Stimulated activated naive B cell treated with anti-CD40 and anti-IgM and Interleukin-4, amounts not matched to agents 10 μg/mL and 1 μg/mL and 100 μg/mL, for 72 hours (primary cell): ENCODE results near the gene WWP2.
"Not testable (repeated sequence)": the region's sequence is repeated elsewhere in the genome, so short reads cannot be mapped to it uniquely, and the experiment has no call there.

Experiments
- ATAC-seq, 2 donors: fragments of 150-1000 bp; cut with Tn5 transposase; replicated peaks; 2 replicates each; pipeline ENCODE4 v1.10.0; 2021; ENCODE audit warnings: moderate library complexity in 1 of 2
- DNase-seq: peaks from one replicate; pipeline ENCODE4 v3.0.0; 2021
- H3K27ac Mint-ChIP-seq: one replicate; pipeline ENCODE4 v1.8.0; 2022; ENCODE audit warnings: mild to moderate bottlenecking, mixed read lengths
- H3K27me3 Mint-ChIP-seq, 2 donors: one replicate each; pipeline ENCODE4 v1.8.0; 2022; ENCODE audit warnings: mixed read lengths in 2 of 2
- H3K36me3 Mint-ChIP-seq, 2 donors: one replicate each; pipeline ENCODE4 v1.8.0; 2022; ENCODE audit warnings: mixed read lengths in 2 of 2, mild to moderate bottlenecking in 1 of 2
- H3K4me1 Mint-ChIP-seq, 2 donors: one replicate each; pipeline ENCODE4 v1.8.0; 2022; ENCODE audit warnings: mixed read lengths in 2 of 2, mild to moderate bottlenecking in 1 of 2
- H3K4me3 Mint-ChIP-seq, 2 donors: one replicate each; pipeline ENCODE4 v1.8.0; 2022; ENCODE audit warnings: mild to moderate bottlenecking in 2 of 2, mixed read lengths in 2 of 2, moderate library complexity in 1 of 2
- H3K9me3 Mint-ChIP-seq, 2 donors: one replicate each; pipeline ENCODE4 v1.8.0; 2022; ENCODE audit warnings: mixed read lengths in 2 of 2, mild to moderate bottlenecking in 1 of 2

Gene WWP2

GRCh38 chr16:69794486-69794885 lies 32.4 kb downstream of the WWP2 start:
- ATAC-seq (no peak), DNase-seq (no peak)
- Mint-ChIP-seq H3K27ac (peak overlapping the region; percentile 70), H3K4me1 (peaks cover 6 to 14% of the 10 kb centered on the region in 2 donors), H3K9me3 (no peaks in the 10 kb centered on the region), H3K27me3 (no peaks in the 10 kb centered on the region), H3K36me3 (peaks cover 20 to 25% of the 10 kb centered on the region in 2 donors), H3K4me3 (no peak overlapping the region)

- no peak overlapping the region for H3K27ac Mint-ChIP-seq
- H3K27me3 Mint-ChIP-seq, result no peaks in the 10 kb centered on the region
- no peak overlapping the region for H3K4me3 Mint-ChIP-seq
- peaks cover 25 to 27% of the 10 kb centered on the region in 2 donors for H3K36me3 Mint-ChIP-seq
- peak; percentile 58 to 72 for ATAC-seq
- no peak for DNase-seq
- H3K4me1 Mint-ChIP-seq, result peaks cover 6 to 14% of the 10 kb centered on the region in 2 donors
- no peaks in the 10 kb centered on the region for H3K9me3 Mint-ChIP-seq
Measured at GRCh38 chr16:69796285-69797118, 34.4 kb downstream of the WWP2 start.

GRCh38 chr16:69798466-69798865 lies 36.3 kb downstream of the WWP2 start:
- ATAC-seq, result no peak
- Mint-ChIP-seq H3K4me3 (no peak overlapping the region), H3K9me3 (no peaks in the 10 kb centered on the region), H3K36me3 (peaks cover 25 to 30% of the 10 kb centered on the region in 2 donors), H3K4me1 (peaks cover 3 to 14% of the 10 kb centered on the region in 2 donors), H3K27me3 (no peaks in the 10 kb centered on the region), H3K27ac (no peak overlapping the region)
- DNase-seq, result no peak

GRCh38 chr16:69799611-69800031 lies 37.5 kb downstream of the WWP2 start:
- ATAC-seq (no peak), DNase-seq (no peak)
- H3K27ac Mint-ChIP-seq, result no peak overlapping the region
- no peaks in the 10 kb centered on the region for H3K9me3 Mint-ChIP-seq
- H3K4me3 Mint-ChIP-seq, result no peak overlapping the region
- peaks cover 26 to 34% of the 10 kb centered on the region in 2 donors for H3K36me3 Mint-ChIP-seq
- H3K27me3 Mint-ChIP-seq, result no peaks in the 10 kb centered on the region
- peaks cover 2 to 11% of the 10 kb centered on the region in 2 donors for H3K4me1 Mint-ChIP-seq

- Mint-ChIP-seq H3K36me3 (peaks cover 26 to 41% of the 10 kb centered on the region in 2 donors), H3K4me3 (no peak overlapping the region), H3K9me3 (no peaks in the 10 kb centered on the region), H3K4me1 (peaks cover 0 to under 1% of the 10 kb centered on the region in 2 donors), H3K27ac (no peak overlapping the region), H3K27me3 (no peaks in the 10 kb centered on the region)
- DNase-seq (no peak), ATAC-seq (no peak)
Measured at GRCh38 chr16:69804297-69804696, 42.2 kb downstream of the WWP2 start.

GRCh38 chr16:69806776-69807175 lies 44.6 kb downstream of the WWP2 start:
- H3K9me3 Mint-ChIP-seq, ATAC-seq, H3K27ac Mint-ChIP-seq, H3K4me3 Mint-ChIP-seq, H3K27me3 Mint-ChIP-seq, DNase-seq, H3K4me1 Mint-ChIP-seq: not testable (repeated sequence)
- H3K36me3 Mint-ChIP-seq, result peaks cover 31 to 47% of the 10 kb centered on the region in 2 donors

GRCh38 chr16:69812688-69813014 lies 50.5 kb downstream of the WWP2 start:
- Mint-ChIP-seq H3K4me3 (no peak overlapping the region), H3K27me3 (no peaks in the 10 kb centered on the region), H3K4me1 (peaks cover 6 to 9% of the 10 kb centered on the region in 2 donors), H3K36me3 (peaks cover 36 to 41% of the 10 kb centered on the region in 2 donors), H3K27ac (no peak overlapping the region), H3K9me3 (no peaks in the 10 kb centered on the region)
- DNase-seq (no peak), ATAC-seq (no peak)

GRCh38 chr16:69814078-69814477 lies 51.9 kb downstream of the WWP2 start:
- DNase-seq (no peak), ATAC-seq (no peak)
- Mint-ChIP-seq H3K4me3 (no peak overlapping the region), H3K4me1 (peaks cover 6 to 9% of the 10 kb centered on the region in 2 donors), H3K27me3 (no peaks in the 10 kb centered on the region), H3K27ac (no peak overlapping the region), H3K9me3 (peaks cover 0 to 2% of the 10 kb centered on the region in 2 donors), H3K36me3 (peaks cover 43 to 47% of the 10 kb centered on the region in 2 donors)

GRCh38 chr16:69814561-69814960 lies 52.4 kb downstream of the WWP2 start:
- H3K4me1 Mint-ChIP-seq, result peaks cover 4 to 6% of the 10 kb centered on the region in 2 donors
- H3K27me3 Mint-ChIP-seq, result no peaks in the 10 kb centered on the region
- no peak overlapping the region for H3K4me3 Mint-ChIP-seq
- ATAC-seq (no peak), DNase-seq (no peak)
- no peak overlapping the region for H3K27ac Mint-ChIP-seq
- peaks cover 0 to 2% of the 10 kb centered on the region in 2 donors for H3K9me3 Mint-ChIP-seq
- H3K36me3 Mint-ChIP-seq, result peaks cover 43 to 48% of the 10 kb centered on the region in 2 donors

GRCh38 chr16:69815216-69815883 lies 53.2 kb downstream of the WWP2 start:
- peaks cover 38 to 42% of the 10 kb centered on the region in 2 donors for H3K36me3 Mint-ChIP-seq
- not testable (repeated sequence) for H3K9me3 Mint-ChIP-seq, DNase-seq, ATAC-seq, H3K4me3 Mint-ChIP-seq, H3K4me1 Mint-ChIP-seq, H3K27me3 Mint-ChIP-seq, H3K27ac Mint-ChIP-seq

- peaks cover 37 to 41% of the 10 kb centered on the region in 2 donors for H3K36me3 Mint-ChIP-seq
- H3K9me3 Mint-ChIP-seq, result peaks cover 0 to 2% of the 10 kb centered on the region in 2 donors
- H3K4me1 Mint-ChIP-seq, result peaks cover under 1 to 2% of the 10 kb centered on the region in 2 donors
- peak overlapping the region; percentile 14 for H3K27ac Mint-ChIP-seq
- ATAC-seq, result no peak
- DNase-seq, result no peak
- H3K27me3 Mint-ChIP-seq, result no peaks in the 10 kb centered on the region
- no peak overlapping the region for H3K4me3 Mint-ChIP-seq
Measured at GRCh38 chr16:69816996-69817395, 54.9 kb downstream of the WWP2 start.

GRCh38 chr16:69818891-69819545 lies 56.9 kb downstream of the WWP2 start:
- ATAC-seq (no peak), DNase-seq (no peak)
- H3K27me3 Mint-ChIP-seq, result no peaks in the 10 kb centered on the region
- peaks cover 12 to 19% of the 10 kb centered on the region in 2 donors for H3K4me1 Mint-ChIP-seq
- peaks cover 40 to 41% of the 10 kb centered on the region in 2 donors for H3K36me3 Mint-ChIP-seq
- H3K27ac Mint-ChIP-seq, result no peak overlapping the region
- H3K9me3 Mint-ChIP-seq, result peaks cover 0 to 2% of the 10 kb centered on the region in 2 donors
- H3K4me3 Mint-ChIP-seq, result no peak overlapping the region

- DNase-seq, result no peak
- Mint-ChIP-seq H3K27me3 (no peaks in the 10 kb centered on the region), H3K36me3 (peaks cover 35 to 38% of the 10 kb centered on the region in 2 donors), H3K4me3 (no peak overlapping the region), H3K4me1 (peaks cover 15 to 25% of the 10 kb centered on the region in 2 donors), H3K9me3 (peaks cover 0 to 2% of the 10 kb centered on the region in 2 donors), H3K27ac (no peak overlapping the region)
- ATAC-seq, result no peak
Measured at GRCh38 chr16:69820926-69821541, 58.9 kb downstream of the WWP2 start.

GRCh38 chr16:69821844-69822173 lies 59.7 kb downstream of the WWP2 start:
- ATAC-seq (no peak), DNase-seq (no peak)
- H3K9me3 Mint-ChIP-seq, result peaks cover 0 to 2% of the 10 kb centered on the region in 2 donors
- H3K36me3 Mint-ChIP-seq, result peaks cover 35% of the 10 kb centered on the region in 2 donors
- H3K4me1 Mint-ChIP-seq, result peaks cover 15 to 25% of the 10 kb centered on the region in 2 donors
- H3K27me3 Mint-ChIP-seq, result no peaks in the 10 kb centered on the region
- H3K4me3 Mint-ChIP-seq, result no peak overlapping the region
- H3K27ac Mint-ChIP-seq, result no peak overlapping the region
